ENCODE data around the gene UCP2.

UCP2 gene

GRCh38 chr11:73996161-73996747 lies 13.6 kb upstream of the UCP2 start:
- no peak for DNase-seq (ENCODE audit: low spot score)
- POLR2A ChIA-PET (ENCODE audit: low non-redundant PET), result no interaction called here
- H3K27ac ChIP-seq, result no peak overlapping the region
- TF ChIP-seq, protein P1, sequence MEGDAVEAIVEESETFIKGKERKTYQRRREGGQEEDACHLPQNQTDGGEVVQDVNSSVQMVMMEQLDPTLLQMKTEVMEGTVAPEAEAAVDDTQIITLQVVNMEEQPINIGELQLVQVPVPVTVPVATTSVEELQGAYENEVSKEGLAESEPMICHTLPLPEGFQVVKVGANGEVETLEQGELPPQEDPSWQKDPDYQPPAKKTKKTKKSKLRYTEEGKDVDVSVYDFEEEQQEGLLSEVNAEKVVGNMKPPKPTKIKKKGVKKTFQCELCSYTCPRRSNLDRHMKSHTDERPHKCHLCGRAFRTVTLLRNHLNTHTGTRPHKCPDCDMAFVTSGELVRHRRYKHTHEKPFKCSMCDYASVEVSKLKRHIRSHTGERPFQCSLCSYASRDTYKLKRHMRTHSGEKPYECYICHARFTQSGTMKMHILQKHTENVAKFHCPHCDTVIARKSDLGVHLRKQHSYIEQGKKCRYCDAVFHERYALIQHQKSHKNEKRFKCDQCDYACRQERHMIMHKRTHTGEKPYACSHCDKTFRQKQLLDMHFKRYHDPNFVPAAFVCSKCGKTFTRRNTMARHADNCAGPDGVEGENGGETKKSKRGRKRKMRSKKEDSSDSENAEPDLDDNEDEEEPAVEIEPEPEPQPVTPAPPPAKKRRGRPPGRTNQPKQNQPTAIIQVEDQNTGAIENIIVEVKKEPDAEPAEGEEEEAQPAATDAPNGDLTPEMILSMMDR (conservative IDR thresholded peaks at IDR 0.05; ENCODE audit: low read depth), result no peak
- CTCF ChIA-PET, result interaction anchor here (1.2 kb wide), 1 partner anchor 32 kb away, joined by 5 read pairs; no protein-coding TSS in a partner anchor

GRCh38 chr11:73995731-73996130 lies 13.1 kb upstream of the UCP2 start:
- no peak for DNase-seq (ENCODE audit: low spot score)
- ChIA-PET CTCF (interaction anchor here (0.6 to 1.2 kb wide), 2 partner anchors 15 to 32 kb away, joined by 3 to 5 read pairs; no protein-coding TSS in a partner anchor), POLR2A (ENCODE audit: low non-redundant PET) (no interaction called here)
- H3K27ac ChIP-seq, result no peak overlapping the region
- TF ChIP-seq, protein P1 (conservative IDR thresholded peaks at IDR 0.05; ENCODE audit: low read depth), result no peak

DNA sequence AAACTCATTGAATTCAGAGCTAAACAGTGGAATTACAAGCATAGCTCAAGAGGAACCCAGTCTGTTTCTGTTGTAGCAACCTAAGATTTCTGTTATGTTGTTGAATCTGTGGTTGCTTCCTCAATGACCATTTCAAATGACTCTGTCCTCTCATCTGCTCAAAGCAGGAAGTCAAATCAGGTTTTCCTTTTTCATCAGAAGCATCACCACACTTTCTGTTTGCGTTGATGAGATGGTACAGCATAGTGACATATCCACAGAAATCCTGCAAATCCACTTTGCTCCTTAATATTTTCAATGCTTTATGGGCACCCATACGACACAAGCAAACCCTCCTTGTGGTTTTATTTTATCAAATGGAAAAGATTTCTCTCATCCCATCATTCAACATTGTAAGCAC lies 12.6 kb upstream of the UCP2 start:
- TF ChIP-seq, protein P1 (conservative IDR thresholded peaks at IDR 0.05; ENCODE audit: low read depth), result no peak
- CTCF ChIA-PET, result interaction anchor here (0.6 to 1.2 kb wide), 2 partner anchors 14 to 31 kb away, joined by 3 to 5 read pairs; no protein-coding TSS in a partner anchor
- no peak overlapping the region for H3K27ac ChIP-seq
- POLR2A ChIA-PET (ENCODE audit: low non-redundant PET), result no interaction called here
- no peak for DNase-seq (ENCODE audit: low spot score)

DNA sequence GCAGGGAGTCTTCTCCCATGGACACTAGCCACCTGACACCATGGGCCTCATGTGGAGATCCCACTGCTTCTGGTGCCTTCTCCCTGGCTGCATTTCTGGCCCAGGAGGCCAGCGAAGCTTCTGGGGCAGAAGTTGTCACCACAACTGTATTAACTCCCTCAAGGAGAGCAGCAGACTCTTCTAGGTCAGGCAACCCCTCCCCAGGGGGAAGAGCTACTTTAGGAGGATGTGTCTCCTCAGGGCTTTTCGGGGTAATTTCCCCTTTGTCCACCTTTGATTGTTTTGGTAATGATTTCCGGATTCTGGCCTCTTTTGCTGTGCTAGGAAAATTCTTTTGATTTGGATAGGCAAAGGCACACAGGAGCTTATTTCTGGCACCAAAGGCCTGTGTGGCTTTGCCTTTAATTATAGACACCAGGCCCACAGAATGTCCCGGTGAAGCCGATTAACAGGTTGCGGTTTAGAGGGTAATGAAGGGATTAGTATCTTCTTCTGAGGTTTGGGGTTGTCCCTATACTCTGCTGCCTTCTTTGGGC lies 8.9 kb upstream of the UCP2 start:
- CTCF ChIA-PET, result no interaction called here
- no peak overlapping the region for H3K27ac ChIP-seq
- TF ChIP-seq, protein P1 (conservative IDR thresholded peaks at IDR 0.05; ENCODE audit: low read depth), result no peak
- DNase-seq (ENCODE audit: low spot score), result no peak
- POLR2A ChIA-PET (ENCODE audit: low non-redundant PET), result no interaction called here

DNA sequence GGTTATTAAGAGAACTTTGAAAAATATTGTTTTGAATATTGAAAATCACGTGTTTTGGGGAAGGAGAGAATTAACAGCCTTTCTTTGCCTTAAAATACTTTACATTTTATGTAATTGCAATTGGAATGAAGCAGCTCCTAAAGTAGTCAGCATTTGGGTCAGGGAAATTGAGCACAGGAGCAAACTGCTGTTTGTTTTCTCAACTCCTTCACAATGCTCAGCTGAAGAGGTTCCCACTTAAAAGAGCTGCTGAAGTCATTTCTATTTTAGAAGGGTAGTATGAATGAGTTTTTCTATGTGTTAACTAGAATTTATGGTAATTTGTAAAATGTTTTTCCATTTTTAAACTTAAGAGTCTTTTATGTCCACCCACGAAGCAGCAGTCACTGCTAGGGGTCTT lies 8.1 kb upstream of the UCP2 start:
- CTCF ChIA-PET, result interaction anchor here (1.0 kb wide), 1 partner anchor 9 kb away, joined by 3 read pairs; no protein-coding TSS in a partner anchor
- POLR2A ChIA-PET (ENCODE audit: low non-redundant PET), result no interaction called here
- no peak overlapping the region for H3K27ac ChIP-seq
- TF ChIP-seq, protein P1 (conservative IDR thresholded peaks at IDR 0.05; ENCODE audit: low read depth), result no peak
- DNase-seq (ENCODE audit: low spot score), result no peak

- ChIA-PET POLR2A (ENCODE audit: low non-redundant PET) (no interaction called here), CTCF (no interaction called here)
- no peak overlapping the region for H3K27ac ChIP-seq
- TF ChIP-seq, protein P1 (conservative IDR thresholded peaks at IDR 0.05; ENCODE audit: low read depth), result no peak
- DNase-seq (ENCODE audit: low spot score), result no peak
These were observed 6.5 kb upstream of the UCP2 start for GRCh38 chr11:73989156-73989555.
